K562 (cell line): Measurements from ENCODE around the gene SEMA3C.

Source experiments
- ADNP ChIP-seq: fragments of 200-800 bp; sonication (Bioruptor generic); IDR thresholded peaks from 2 replicates; pipeline ENCODE4 v1.6.1; 2016; ENCODE audit warnings: missing genetic modification characterization, missing compliant biosample characterization
- EZH2 ChIP-seq: IDR thresholded peaks from 2 replicates; pipeline ENCODE4 v1.6.1; 2012; ENCODE audit warnings: low read depth, mild to moderate bottlenecking, inconsistent platforms, low read length, borderline replicate concordance

GRCh38 chr7:80856769-80857168, 62.1 kb downstream of the SEMA3C start:
- TF ChIP-seq ADNP (no peak), EZH2 (no peak)
